ENCODE results near the gene THEMIS2. TPM values are rescaled to one million over a fixed set of nuclear protein-coding genes. Genes with fewer than 3 reads are reported as not detected.

The THEMIS2 gene
- total RNA-seq (2013), result 610 TPM
- polyA plus RNA-seq (100 to 1,000 TPM; 306 to 618 (median 344) TPM), polyA minus RNA-seq (668 and 914 TPM in 2 replicates), total RNA-seq (66.8 to 710 (median 454) reads per million in 11 experiments)

- Mint-ChIP-seq H3K36me3 (peaks cover 24 to 38% of the 10 kb centered on the region in 2 donors), H3K4me3 (peak within 1 kb of the TSS; percentile 99), H3K27ac (peak within 1 kb of the TSS; percentile 99), H3K27me3 (ENCODE audit: low read depth in 3 of 3) (peaks cover 0 to 1% (median 0%) of the 10 kb centered on the region in 3 donors), H3K4me1 (peaks cover 56% of the 10 kb centered on the region), H3K9me3 (peaks cover 0 to 4% (median 1%) of the 10 kb centered on the region in 7 donors)
- Histone ChIP-seq H3K4me2 (replicated peaks; ENCODE audit: extremely low read depth, low read length, poor library complexity, severe bottlenecking) (peak within 1 kb of the TSS; percentile 97), H4K20me1 (ENCODE audit: insufficient read depth, low read length) (peaks cover 33% of the 10 kb centered on the region), H3K9ac (ENCODE audit: insufficient read depth, low read length, poor library complexity, severe bottlenecking) (peak within 1 kb of the TSS; percentile 98), H3K4me1 (ENCODE audit: control insufficient read depth in 1 of 2, insufficient read depth in 2 of 2, low read length in 2 of 2) (peaks cover 73 to 87% of the 10 kb centered on the region in 2 donors), H3K79me2 (ENCODE audit: insufficient read depth, low read length) (peaks cover 68% of the 10 kb centered on the region), H3K9me3 (replicated peaks in 1 of 2; ENCODE audit: control insufficient read depth in 1 of 2, insufficient read depth in 1 of 2, low read length in 2 of 2) (no peaks in the 10 kb centered on the region), H2AFZ (ENCODE audit: insufficient read depth, low read depth, low read length, poor library complexity, severe bottlenecking) (no peak within 1 kb of the TSS), H3K4me3 (replicated peaks in 1 of 3; ENCODE audit: low read depth in 2 of 3, low read length in 3 of 3) (peak within 1 kb of the TSS; percentile 86 to 100 (median 90)), H3K27me3 (ENCODE audit: control insufficient read depth in 2 of 2, insufficient read depth in 2 of 2, low read length in 2 of 2) (no peaks in the 10 kb centered on the region), H3K27ac (ENCODE audit: low read depth in 1 of 2, low read length in 2 of 2) (peak within 1 kb of the TSS; percentile 96 to 99), H3K36me3 (replicated peaks in 1 of 2; ENCODE audit: control insufficient read depth in 1 of 2, insufficient read depth in 2 of 2, low read length in 2 of 2) (peaks cover 13 to 15% of the 10 kb centered on the region in 2 donors)
- peak; percentile 65 to 67 (median 65) for DNase-seq
- intact Hi-C loops (cut with micrococcal nuclease), result loop anchor here (2.0 kb wide), 1 partner anchor 13 kb away; no protein-coding TSS in a partner anchor
- no peak for TF ChIP-seq CTCF (IDR thresholded peaks at IDR 0.05)
- 3% methylated on average over 43 of the region's 53 CpGs for WGBS (ENCODE audit: insufficient coverage)
Observed at GRCh38 chr1:27872059-27872801, at the start of gene THEMIS2. TSS of gene THEMIS2 (plus strand) at chr1:27872544. CDS start at chr1:27872572, 28 bp downstream.

DNA sequence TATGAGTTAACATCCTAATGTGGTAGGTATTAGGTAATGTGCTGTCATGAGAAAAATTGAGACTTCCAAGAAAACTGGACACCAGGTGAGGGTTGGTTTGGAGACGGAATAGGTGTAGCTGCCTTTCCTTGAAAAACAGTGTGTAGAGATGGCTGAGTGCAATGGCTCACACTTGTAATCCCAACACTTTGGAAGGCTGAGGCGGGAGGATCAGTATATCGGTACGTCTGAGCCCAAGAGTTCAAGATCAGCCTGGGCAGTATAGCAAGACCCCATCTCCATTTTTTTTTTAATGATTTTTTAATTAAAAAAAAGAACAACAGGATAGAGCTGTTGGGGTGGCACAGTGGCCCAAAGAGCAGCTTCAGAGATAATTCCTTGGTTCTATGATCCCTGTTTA is 48.6 kb upstream of the THEMIS2 start:
- H3K9me3 ChIP-seq (replicated peaks in 1 of 2; ENCODE audit: control insufficient read depth in 1 of 2, insufficient read depth in 1 of 2, low read length in 2 of 2), result no peaks in the 10 kb centered on the region
- no peak overlapping the region for H3K4me2 ChIP-seq (replicated peaks; ENCODE audit: extremely low read depth, low read length, poor library complexity, severe bottlenecking)

More for the DNA sequence above, 48.6 kb upstream of the THEMIS2 start:
- Histone ChIP-seq H3K9ac (ENCODE audit: insufficient read depth, low read length, poor library complexity, severe bottlenecking) (no peak overlapping the region), H2AFZ (ENCODE audit: insufficient read depth, low read depth, low read length, poor library complexity, severe bottlenecking) (no peak overlapping the region), H3K27ac (ENCODE audit: low read depth in 1 of 2, low read length in 2 of 2) (no peak overlapping the region), H3K36me3 (replicated peaks in 1 of 2; ENCODE audit: control insufficient read depth in 1 of 2, insufficient read depth in 2 of 2, low read length in 2 of 2) (peaks cover 51 to 58% of the 10 kb centered on the region in 2 donors), H3K79me2 (ENCODE audit: insufficient read depth, low read length) (no peaks in the 10 kb centered on the region), H4K20me1 (ENCODE audit: insufficient read depth, low read length) (peaks cover 5% of the 10 kb centered on the region), H3K4me3 (replicated peaks in 1 of 3; ENCODE audit: low read depth in 2 of 3, low read length in 3 of 3) (no peak overlapping the region), H3K4me1 (ENCODE audit: control insufficient read depth in 1 of 2, insufficient read depth in 2 of 2, low read length in 2 of 2) (no peaks in the 10 kb centered on the region), H3K27me3 (ENCODE audit: control insufficient read depth in 2 of 2, insufficient read depth in 2 of 2, low read length in 2 of 2) (no peaks in the 10 kb centered on the region)
- DNase-seq, result no peak
- WGBS (ENCODE audit: insufficient coverage), result 100% methylated on average over 1 of the region's 4 CpGs
- TF ChIP-seq CTCF (IDR thresholded peaks at IDR 0.05), result no peak
- no peak overlapping the region for H3K4me3 Mint-ChIP-seq
- H3K9me3 Mint-ChIP-seq, result peaks cover 0 to 2% (median 0%) of the 10 kb centered on the region in 7 donors
- peak overlapping the region in 2 of 7 donors; percentile 16 to 31 for H3K27ac Mint-ChIP-seq
- no peaks in the 10 kb centered on the region for H3K27me3 Mint-ChIP-seq (ENCODE audit: low read depth in 3 of 3)
- intact Hi-C loops (cut with micrococcal nuclease), result no loop called here
- no peaks in the 10 kb centered on the region for H3K4me1 Mint-ChIP-seq
- peaks cover 45 to 63% of the 10 kb centered on the region in 2 donors for H3K36me3 Mint-ChIP-seq

Data from CD14-positive monocyte (primary cell).